ENCODE data around the gene PPP1R11.

DNA sequence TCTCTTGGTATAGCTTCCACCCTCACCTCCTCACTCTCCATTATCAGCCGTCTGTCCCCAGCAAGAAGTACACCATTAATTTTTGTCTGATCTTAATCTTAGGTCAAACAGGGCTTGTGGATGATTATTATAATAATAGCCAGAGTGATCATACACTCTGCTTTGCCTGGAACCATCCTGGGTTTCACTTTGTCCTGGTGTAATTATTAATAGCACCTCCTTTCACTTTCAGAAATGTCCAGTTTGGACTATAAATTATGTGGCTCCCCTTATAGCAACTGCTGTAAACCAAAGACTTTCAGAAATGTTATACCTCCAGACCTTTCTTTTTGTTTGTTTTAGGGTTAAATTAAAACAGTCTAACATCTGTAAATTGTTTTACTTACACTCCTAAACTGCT lies 46.8 kb downstream of the PPP1R11 start:
- TF ChIP-seq, protein P1, sequence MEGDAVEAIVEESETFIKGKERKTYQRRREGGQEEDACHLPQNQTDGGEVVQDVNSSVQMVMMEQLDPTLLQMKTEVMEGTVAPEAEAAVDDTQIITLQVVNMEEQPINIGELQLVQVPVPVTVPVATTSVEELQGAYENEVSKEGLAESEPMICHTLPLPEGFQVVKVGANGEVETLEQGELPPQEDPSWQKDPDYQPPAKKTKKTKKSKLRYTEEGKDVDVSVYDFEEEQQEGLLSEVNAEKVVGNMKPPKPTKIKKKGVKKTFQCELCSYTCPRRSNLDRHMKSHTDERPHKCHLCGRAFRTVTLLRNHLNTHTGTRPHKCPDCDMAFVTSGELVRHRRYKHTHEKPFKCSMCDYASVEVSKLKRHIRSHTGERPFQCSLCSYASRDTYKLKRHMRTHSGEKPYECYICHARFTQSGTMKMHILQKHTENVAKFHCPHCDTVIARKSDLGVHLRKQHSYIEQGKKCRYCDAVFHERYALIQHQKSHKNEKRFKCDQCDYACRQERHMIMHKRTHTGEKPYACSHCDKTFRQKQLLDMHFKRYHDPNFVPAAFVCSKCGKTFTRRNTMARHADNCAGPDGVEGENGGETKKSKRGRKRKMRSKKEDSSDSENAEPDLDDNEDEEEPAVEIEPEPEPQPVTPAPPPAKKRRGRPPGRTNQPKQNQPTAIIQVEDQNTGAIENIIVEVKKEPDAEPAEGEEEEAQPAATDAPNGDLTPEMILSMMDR (IDR thresholded peaks at IDR 0.05) = no peak
- TF ChIP-seq POLR2A (IDR thresholded peaks at IDR 0.05) (no peak), POLR2AphosphoS5 (IDR thresholded peaks at IDR 0.05) (no peak), EP300 (IDR thresholded peaks at IDR 0.05; ENCODE audit: low read depth) (no peak)
